ENCODE measurements around the gene KCNQ4.

KCNQ4 gene

GRCh38 chr1:40861224-40862003 lies 77.8 kb downstream of the KCNQ4 start:
- no peak for DNase-seq (ENCODE audit: low read depth in 2 of 2)

GRCh38 chr1:40862008-40862863 lies 78.6 kb downstream of the KCNQ4 start, which contains the start of gene CITED4:
Gene CITED4, minus strand, starts transcription at chr1:40862363. Its CDS starts 236 bp downstream, at chr1:40862127.
- peak; percentile 90 to 91 for DNase-seq (ENCODE audit: low read depth in 2 of 2)

- no peak for DNase-seq (ENCODE audit: low read depth in 2 of 2)
Measured at GRCh38 chr1:40868051-40868723, 84.6 kb downstream of the KCNQ4 start.

- no peak for DNase-seq (ENCODE audit: low read depth in 2 of 2)
Measured at GRCh38 chr1:40870135-40870728, 86.6 kb downstream of the KCNQ4 start.

- no peak for DNase-seq (ENCODE audit: low read depth in 2 of 2)
Measured at GRCh38 chr1:40872276-40872675, 88.7 kb downstream of the KCNQ4 start.

- DNase-seq (ENCODE audit: low read depth in 2 of 2), result no peak
Measured at GRCh38 chr1:40873863-40874472, 90.4 kb downstream of the KCNQ4 start.

- no peak for DNase-seq (ENCODE audit: low read depth in 2 of 2)
Measured at GRCh38 chr1:40876436-40876761, 92.8 kb downstream of the KCNQ4 start.

GRCh38 chr1:40876891-40877290 lies 93.3 kb downstream of the KCNQ4 start:
- no peak for DNase-seq (ENCODE audit: low read depth in 2 of 2)

- DNase-seq (ENCODE audit: low read depth in 2 of 2), result no peak
Measured at GRCh38 chr1:40877698-40878097, 94.1 kb downstream of the KCNQ4 start.

- no peak for DNase-seq (ENCODE audit: low read depth in 2 of 2)
Measured at GRCh38 chr1:40878906-40879305, 95.3 kb downstream of the KCNQ4 start.

GRCh38 chr1:40879482-40880175 lies 96.0 kb downstream of the KCNQ4 start:
- no peak for DNase-seq (ENCODE audit: low read depth in 2 of 2)

- no peak for DNase-seq (ENCODE audit: low read depth in 2 of 2)
Measured at GRCh38 chr1:40880813-40881549, 97.4 kb downstream of the KCNQ4 start.

GRCh38 chr1:40884055-40884795 lies 100.6 kb downstream of the KCNQ4 start:
- DNase-seq (ENCODE audit: low read depth in 2 of 2), result no peak

- no peak for DNase-seq (ENCODE audit: low read depth in 2 of 2)
Measured at GRCh38 chr1:40886318-40887011, 102.9 kb downstream of the KCNQ4 start.

GRCh38 chr1:40887012-40887378 lies 103.4 kb downstream of the KCNQ4 start:
- no peak for DNase-seq (ENCODE audit: low read depth in 2 of 2)

- DNase-seq (ENCODE audit: low read depth in 2 of 2), result no peak
Measured at GRCh38 chr1:40887652-40888051, 104.1 kb downstream of the KCNQ4 start.

Data from stimulated activated CD8-positive, alpha-beta memory T cell treated with anti-CD3 and anti-CD28 coated beads, Interleukin-2, amount 100 ng/mL, for 48 hours (primary cell).